Spleen (tissue), 7 donors: ENCODE data around the gene STAT6.

ENCODE experiments used
- CTCF ChIP-seq, 11 experiments: fragments of 200-600 bp in 7 of 11; fragments of 450-650 bp in 4 of 11; sonication (generic) in 4 of 11; IDR thresholded peaks in 8 of 11; conservative IDR thresholded peaks in 3 of 11; 1 replicate in 7 of 11; 2 replicates in 4 of 11; pipeline versions ENCODE4 v1.4.0 to v1.8.0; 2016 to 2021; ENCODE audit warnings: antibody characterized with exemption in 11 of 11, inconsistent platforms in 4 of 11, mild to moderate bottlenecking in 1 of 11
- POLR2A ChIP-seq, 3 donors: fragments of 450-650 bp; IDR thresholded peaks; one replicate each; pipeline ENCODE4 v1.5.1; 2017; ENCODE audit warnings: antibody characterized with exemption in 3 of 3, mild to moderate bottlenecking in 1 of 3
- POLR2AphosphoS5 ChIP-seq, 3 donors: sonication (generic); formaldehyde crosslinking; IDR thresholded peaks; one replicate each; pipeline ENCODE4 v1.5.1; 2017; ENCODE audit warnings: antibody characterized with exemption in 3 of 3
- donor health status: DM: no; HTN: no; CAD: no; lungs with moderate emphysema.
- donor health status: DM: no; HTN: no; CAD: no.
- donor health status: DM: no; HTN: no; CAD: no.

- TF ChIP-seq CTCF (IDR thresholded peaks at IDR 0.05 in 8 of 11, conservative IDR thresholded peaks at IDR 0.05 in 3 of 11) (no peak), POLR2A (IDR thresholded peaks at IDR 0.05) (no peak), POLR2AphosphoS5 (IDR thresholded peaks at IDR 0.05) (peak in 1 of 3 donors; percentile 17)
Measured at GRCh38 chr12:57158186-57158585, 47.0 kb upstream of the STAT6 start.
